ENCODE results near the gene TMEM163. TPM values are rescaled to one million over a fixed set of nuclear protein-coding genes. Genes with fewer than 3 reads are reported as not detected.

The TMEM163 gene
- total RNA-seq, 1 donor from 2014 or later: 31.9 TPM

DNA sequence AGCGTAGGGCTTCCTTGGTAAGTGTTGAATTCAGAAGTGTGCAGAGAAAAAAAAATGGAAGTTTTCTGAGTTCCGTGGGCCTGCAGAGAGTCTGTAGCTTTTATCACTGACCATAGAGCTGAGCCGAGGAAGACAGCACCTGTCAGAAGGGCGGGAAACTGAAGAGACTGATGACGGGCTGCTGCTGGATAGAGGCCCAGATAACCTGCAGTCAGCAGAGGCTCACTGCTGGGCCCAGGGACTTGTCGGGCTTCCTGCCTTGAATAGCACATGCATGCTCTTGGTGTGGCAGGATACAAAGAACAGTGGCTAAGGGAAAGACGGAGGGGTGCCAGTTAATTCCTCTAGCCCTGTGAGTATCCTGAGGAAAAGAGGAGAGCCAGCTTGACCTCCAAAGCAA, 298.5 kb downstream of the TMEM163 start:
- Histone ChIP-seq H3K27ac (no peak overlapping the region), H3K4me3 (no peak overlapping the region), H3K4me1 (no peaks in the 10 kb centered on the region), H3K36me3 (peaks cover 28% of the 10 kb centered on the region), H3K9me3 (no peaks in the 10 kb centered on the region), H3K27me3 (ENCODE audit: low read depth) (no peaks in the 10 kb centered on the region)
- no peak for DNase-seq
- TF ChIP-seq, protein P1, sequence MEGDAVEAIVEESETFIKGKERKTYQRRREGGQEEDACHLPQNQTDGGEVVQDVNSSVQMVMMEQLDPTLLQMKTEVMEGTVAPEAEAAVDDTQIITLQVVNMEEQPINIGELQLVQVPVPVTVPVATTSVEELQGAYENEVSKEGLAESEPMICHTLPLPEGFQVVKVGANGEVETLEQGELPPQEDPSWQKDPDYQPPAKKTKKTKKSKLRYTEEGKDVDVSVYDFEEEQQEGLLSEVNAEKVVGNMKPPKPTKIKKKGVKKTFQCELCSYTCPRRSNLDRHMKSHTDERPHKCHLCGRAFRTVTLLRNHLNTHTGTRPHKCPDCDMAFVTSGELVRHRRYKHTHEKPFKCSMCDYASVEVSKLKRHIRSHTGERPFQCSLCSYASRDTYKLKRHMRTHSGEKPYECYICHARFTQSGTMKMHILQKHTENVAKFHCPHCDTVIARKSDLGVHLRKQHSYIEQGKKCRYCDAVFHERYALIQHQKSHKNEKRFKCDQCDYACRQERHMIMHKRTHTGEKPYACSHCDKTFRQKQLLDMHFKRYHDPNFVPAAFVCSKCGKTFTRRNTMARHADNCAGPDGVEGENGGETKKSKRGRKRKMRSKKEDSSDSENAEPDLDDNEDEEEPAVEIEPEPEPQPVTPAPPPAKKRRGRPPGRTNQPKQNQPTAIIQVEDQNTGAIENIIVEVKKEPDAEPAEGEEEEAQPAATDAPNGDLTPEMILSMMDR (IDR thresholded peaks at IDR 0.05): no peak
- ATAC-seq: no peak
- intact Hi-C loops (cut with DNase I): no loop called here

DNA sequence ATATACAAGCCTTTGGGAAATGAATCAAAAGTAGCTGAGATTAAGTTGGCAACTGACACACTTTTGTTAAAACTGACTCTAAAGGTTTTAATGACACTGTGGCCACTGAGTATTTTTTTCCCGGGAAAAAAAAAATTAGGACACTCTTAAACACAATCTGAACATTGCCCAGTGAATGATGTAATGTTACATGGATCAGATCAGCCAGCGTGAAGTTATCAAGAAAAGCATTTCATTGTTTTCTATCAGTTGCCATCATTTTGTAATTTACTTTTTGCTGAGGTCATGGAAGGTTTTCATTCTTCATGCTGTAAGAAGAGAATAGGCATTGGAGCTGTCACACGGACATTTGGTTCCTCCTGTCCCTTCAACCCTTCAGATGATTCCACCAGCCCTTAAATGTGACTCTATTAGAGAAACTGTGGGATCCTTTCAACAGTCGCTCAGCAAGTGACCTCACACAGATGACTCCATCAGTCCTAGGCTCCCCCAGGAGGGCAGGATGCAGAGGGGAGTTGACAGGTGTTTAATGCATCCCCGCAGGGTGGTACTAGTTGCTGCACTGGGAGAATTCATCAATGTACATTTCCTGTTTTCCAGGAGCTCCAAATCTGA, 300.7 kb downstream of the TMEM163 start:
- TF ChIP-seq, protein P1 (IDR thresholded peaks at IDR 0.05): no peak
- Histone ChIP-seq H3K4me1 (no peaks in the 10 kb centered on the region), H3K36me3 (peaks cover 18% of the 10 kb centered on the region), H3K4me3 (no peak overlapping the region), H3K9me3 (no peaks in the 10 kb centered on the region), H3K27me3 (ENCODE audit: low read depth) (no peaks in the 10 kb centered on the region), H3K27ac (no peak overlapping the region)
- DNase-seq (no peak), ATAC-seq (no peak)
- intact Hi-C loops (cut with DNase I): loop anchor here (10.0 kb wide), 1 partner anchor 303 kb away; no protein-coding TSS in a partner anchor

DNA sequence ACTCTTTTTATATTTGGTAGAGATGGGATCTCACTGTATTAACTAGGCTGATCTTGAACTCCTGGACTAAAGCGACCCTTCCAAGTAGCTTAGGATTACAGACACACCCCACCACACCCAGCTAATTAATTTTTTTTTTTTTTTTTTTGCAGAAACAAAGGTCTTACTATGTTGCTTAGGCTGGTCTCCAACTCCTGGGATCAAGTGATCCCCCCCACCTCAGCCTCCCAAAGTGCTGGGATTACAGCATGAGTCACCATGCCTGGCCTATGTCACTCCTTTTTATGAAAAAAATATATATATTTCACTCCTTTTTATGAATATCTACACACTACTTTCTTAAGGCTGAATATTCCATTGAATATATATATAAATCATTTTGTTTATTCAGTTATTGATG, 302.2 kb downstream of the TMEM163 start:
- no peaks in the 10 kb centered on the region for H3K27me3 ChIP-seq (ENCODE audit: low read depth)
- H3K27ac ChIP-seq: no peak overlapping the region
- no peaks in the 10 kb centered on the region for H3K9me3 ChIP-seq
- peaks cover 12% of the 10 kb centered on the region for H3K36me3 ChIP-seq
- TF ChIP-seq, protein P1 (IDR thresholded peaks at IDR 0.05): no peak
- ATAC-seq: no peak
- DNase-seq: no peak
- peaks cover 5% of the 10 kb centered on the region for H3K4me1 ChIP-seq
- no peak overlapping the region for H3K4me3 ChIP-seq
- intact Hi-C loops (cut with DNase I): loop anchor here (10.0 kb wide), 1 partner anchor 302 kb away; no protein-coding TSS in a partner anchor

DNA sequence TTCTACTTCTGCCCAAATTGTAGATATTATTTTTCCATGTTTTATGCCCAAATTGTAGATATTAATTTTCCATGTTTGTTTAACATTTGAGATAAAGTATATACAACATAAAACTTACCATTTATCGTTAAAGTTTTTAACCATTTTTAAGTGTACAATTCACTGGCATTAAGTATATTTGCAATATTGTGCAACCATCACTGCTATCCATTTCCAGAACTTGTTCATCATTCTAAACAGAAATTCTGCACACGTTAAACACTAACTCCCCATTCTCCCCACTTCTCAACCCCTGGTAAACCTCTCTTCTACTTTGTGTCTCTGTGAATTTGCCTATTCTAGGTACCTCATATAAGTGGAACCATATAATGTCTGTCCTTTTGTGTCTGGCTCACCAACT, 302.8 kb downstream of the TMEM163 start:
- Histone ChIP-seq H3K9me3 (no peaks in the 10 kb centered on the region), H3K4me1 (peaks cover 10% of the 10 kb centered on the region), H3K4me3 (no peak overlapping the region), H3K27me3 (ENCODE audit: low read depth) (no peaks in the 10 kb centered on the region), H3K36me3 (peaks cover 12% of the 10 kb centered on the region), H3K27ac (no peak overlapping the region)
- TF ChIP-seq, protein P1 (IDR thresholded peaks at IDR 0.05): no peak
- DNase-seq (no peak), ATAC-seq (no peak)
- intact Hi-C loops (cut with DNase I): loop anchor here (10.0 kb wide), 1 partner anchor 301 kb away; no protein-coding TSS in a partner anchor

DNA sequence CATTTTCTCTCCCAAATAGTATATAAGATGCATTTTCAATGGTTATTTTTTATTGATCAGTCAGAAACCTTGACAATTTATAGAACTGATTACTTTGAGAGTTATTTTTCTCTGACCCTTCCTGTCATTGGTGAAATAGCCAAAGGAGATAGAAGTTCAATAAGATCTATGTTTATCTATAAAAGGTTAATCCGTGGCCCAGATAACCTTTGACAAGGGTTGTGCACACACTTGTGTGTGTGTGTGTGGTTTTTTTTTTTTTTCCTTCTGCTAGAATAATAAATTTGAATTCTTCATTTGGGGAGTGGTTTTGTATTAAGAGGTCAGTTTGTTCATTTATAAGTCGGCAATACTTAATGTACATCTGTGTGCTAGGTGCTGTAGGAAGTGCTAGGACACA, 304.9 kb downstream of the TMEM163 start:
- Histone ChIP-seq H3K4me1 (peaks cover 10% of the 10 kb centered on the region), H3K4me3 (no peak overlapping the region), H3K27ac (no peak overlapping the region), H3K27me3 (ENCODE audit: low read depth) (no peaks in the 10 kb centered on the region), H3K9me3 (no peaks in the 10 kb centered on the region), H3K36me3 (peaks cover 12% of the 10 kb centered on the region)
- TF ChIP-seq, protein P1 (IDR thresholded peaks at IDR 0.05): no peak
- intact Hi-C loops (cut with DNase I): loop anchor here (10.0 kb wide), 1 partner anchor 299 kb away; no protein-coding TSS in a partner anchor
- DNase-seq (no peak), ATAC-seq (no peak)
